ENCODE data around the gene SCAMP1.

- TF ChIP-seq POLR2AphosphoS5 (IDR thresholded peaks at IDR 0.05; ENCODE audit: low read depth), result no peak
- TF ChIP-seq, protein P1, sequence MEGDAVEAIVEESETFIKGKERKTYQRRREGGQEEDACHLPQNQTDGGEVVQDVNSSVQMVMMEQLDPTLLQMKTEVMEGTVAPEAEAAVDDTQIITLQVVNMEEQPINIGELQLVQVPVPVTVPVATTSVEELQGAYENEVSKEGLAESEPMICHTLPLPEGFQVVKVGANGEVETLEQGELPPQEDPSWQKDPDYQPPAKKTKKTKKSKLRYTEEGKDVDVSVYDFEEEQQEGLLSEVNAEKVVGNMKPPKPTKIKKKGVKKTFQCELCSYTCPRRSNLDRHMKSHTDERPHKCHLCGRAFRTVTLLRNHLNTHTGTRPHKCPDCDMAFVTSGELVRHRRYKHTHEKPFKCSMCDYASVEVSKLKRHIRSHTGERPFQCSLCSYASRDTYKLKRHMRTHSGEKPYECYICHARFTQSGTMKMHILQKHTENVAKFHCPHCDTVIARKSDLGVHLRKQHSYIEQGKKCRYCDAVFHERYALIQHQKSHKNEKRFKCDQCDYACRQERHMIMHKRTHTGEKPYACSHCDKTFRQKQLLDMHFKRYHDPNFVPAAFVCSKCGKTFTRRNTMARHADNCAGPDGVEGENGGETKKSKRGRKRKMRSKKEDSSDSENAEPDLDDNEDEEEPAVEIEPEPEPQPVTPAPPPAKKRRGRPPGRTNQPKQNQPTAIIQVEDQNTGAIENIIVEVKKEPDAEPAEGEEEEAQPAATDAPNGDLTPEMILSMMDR (IDR thresholded peaks at IDR 0.05; ENCODE audit: insufficient read depth, low read length), result no peak
- no peak for TF ChIP-seq REST (IDR thresholded peaks at IDR 0.05; ENCODE audit: insufficient replicate concordance, low read depth)
- no peak for TF ChIP-seq SPI1 (IDR thresholded peaks at IDR 0.05; ENCODE audit: borderline replicate concordance, low read depth)
- no peak for TF ChIP-seq GABPA (IDR thresholded peaks at IDR 0.05; ENCODE audit: low read depth)
Measured at GRCh38 chr5:78420548-78420947, 60.1 kb downstream of the SCAMP1 start.
